Fibroblast of the aortic adventitia (primary cell): ENCODE measurements around the gene OR3A1. TPM values are rescaled to one million over a fixed set of nuclear protein-coding genes. Genes with fewer than 3 reads are reported as not detected.
"Not testable (repeated sequence)": the region's sequence is repeated elsewhere in the genome, so short reads cannot be mapped to it uniquely, and the experiment has no call there.

Experiments used
- DNase-seq: peaks from one replicate; pipeline ENCODE4 v3.0.0-alpha.2; 2010; ENCODE audit warnings: low read depth
- H3K4me3 ChIP-seq: 2 replicates; pipeline ENCODE4 v1.5.1; 2011; ENCODE audit warnings: low read depth, mild to moderate bottlenecking, control low read depth, low read length, moderate library complexity
- CTCF ChIP-seq: IDR thresholded peaks from 2 replicates; pipeline ENCODE4 v1.5.1; 2011; ENCODE audit warnings: mild to moderate bottlenecking, low read length, control low read depth, inconsistent platforms; ENCODE audit not compliant: insufficient read depth
- total RNA-seq: library from RNA; depleted of rRNA; stranded (reverse); fragments of >200 nt; gene quantifications from 2 replicates; pipeline ENCODE4 v1.2.3, GENCODE V29; 2012; ENCODE audit warnings: low replicate concordance

Gene OR3A1
- total RNA-seq, 1 donor = not detected

DNA sequence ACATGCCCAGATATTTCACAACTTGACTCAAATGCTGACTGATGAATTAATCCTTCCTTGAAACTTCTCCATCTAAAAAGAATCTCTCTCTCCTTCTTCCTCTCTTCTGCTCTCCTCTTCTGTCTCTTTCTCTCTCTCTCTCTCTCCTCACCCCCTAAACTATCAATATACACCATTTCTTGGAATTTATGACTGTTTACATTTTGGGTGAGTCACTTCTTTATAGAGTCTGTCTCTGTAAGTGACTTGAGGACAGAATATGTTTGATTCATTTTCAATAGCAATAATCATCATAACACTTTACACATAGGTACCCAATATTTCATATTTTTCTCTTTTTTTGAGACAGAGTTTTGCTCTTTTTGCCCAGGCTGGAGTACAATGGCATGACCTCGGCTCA lies 15.3 kb downstream of the OR3A1 start:
- H3K4me3 ChIP-seq = no peak overlapping the region
- no peak for TF ChIP-seq CTCF
- no peak for DNase-seq

- DNase-seq = no peak
- TF ChIP-seq CTCF = no peak
- no peak overlapping the region for H3K4me3 ChIP-seq
Measured at GRCh38 chr17:3276126-3276525, 22.0 kb downstream of the OR3A1 start.

GRCh38 chr17:3271072-3271848 lies 26.9 kb downstream of the OR3A1 start:
- no peak for DNase-seq
- TF ChIP-seq CTCF = no peak
- H3K4me3 ChIP-seq = no peak overlapping the region

- no peak for DNase-seq
- no peak for TF ChIP-seq CTCF
Measured at GRCh38 chr17:3260600-3260999, 37.6 kb downstream of the OR3A1 start.

GRCh38 chr17:3260163-3260562 lies 38.0 kb downstream of the OR3A1 start:
- no peak overlapping the region for H3K4me3 ChIP-seq
- DNase-seq = no peak
- no peak for TF ChIP-seq CTCF

More at GRCh38 chr17:3260600-3260999, 37.6 kb downstream of the OR3A1 start:
- H3K4me3 ChIP-seq = no peak overlapping the region

GRCh38 chr17:3256575-3256974 lies 41.6 kb downstream of the OR3A1 start:
- no peak for TF ChIP-seq CTCF
- DNase-seq = no peak
- H3K4me3 ChIP-seq = no peak overlapping the region

- not testable (repeated sequence) for DNase-seq
Measured at GRCh38 chr17:3249013-3249412, 49.1 kb downstream of the OR3A1 start.

DNA sequence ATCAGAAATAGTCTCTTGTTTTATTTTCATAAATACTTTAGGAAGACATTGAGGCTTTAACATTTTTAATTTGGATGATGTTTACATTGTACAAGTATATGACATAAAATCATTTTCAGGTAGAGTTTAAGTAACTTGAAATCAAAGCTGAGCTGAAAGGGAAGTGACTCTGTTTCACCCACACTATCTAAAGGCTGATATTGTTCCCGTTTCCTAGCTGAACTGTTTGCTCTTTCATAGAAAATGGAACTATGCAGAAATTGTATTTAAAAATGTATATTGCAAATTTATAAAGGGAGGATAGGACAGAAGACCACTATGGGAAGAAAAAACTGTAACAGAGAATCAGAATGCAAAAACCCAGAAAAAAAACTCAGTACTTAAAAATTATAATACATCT lies 53.3 kb downstream of the OR3A1 start:
- not testable (repeated sequence) for DNase-seq, H3K4me3 ChIP-seq

More at GRCh38 chr17:3249013-3249412, 49.1 kb downstream of the OR3A1 start:
- H3K4me3 ChIP-seq = not testable (repeated sequence)

GRCh38 chr17:3241044-3241443 lies 57.1 kb downstream of the OR3A1 start:
- not testable (repeated sequence) for H3K4me3 ChIP-seq, DNase-seq
